GM18508 (cell line): ENCODE data around the gene MFRP.
"Not testable (repeated sequence)": the region's sequence is repeated elsewhere in the genome, so short reads cannot be mapped to it uniquely, and the experiment has no call there.

ENCODE experiments used
- ATAC-seq: cut with Tn5 transposase; IDR thresholded peaks from one replicate; pipeline ENCODE4 v1.9.1; 2021; ENCODE audit warnings: moderate number of reproducible peaks; ENCODE audit not compliant: insufficient read depth, unreplicated experiment

The MFRP gene

DNA sequence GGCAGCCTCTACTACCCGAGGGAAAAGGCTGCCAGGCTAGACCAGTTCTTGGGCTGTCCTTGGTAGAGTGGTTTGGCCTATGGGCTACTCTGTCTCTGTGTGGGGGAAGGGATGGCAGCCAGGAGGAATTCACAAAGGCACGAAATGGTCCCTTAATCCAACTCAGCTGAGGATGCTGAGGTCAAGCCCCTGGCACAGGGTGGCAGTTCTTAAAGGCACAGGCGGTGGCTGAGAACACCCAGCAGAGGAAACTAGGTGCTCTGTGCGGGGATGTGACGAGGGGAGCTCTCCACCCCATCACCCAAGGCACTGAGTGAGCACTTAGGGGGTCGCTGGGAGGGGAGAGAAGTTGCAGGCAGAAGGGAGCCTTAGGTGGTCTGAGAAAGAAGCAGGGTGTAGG lies at the start of gene MFRP:
TSS of gene MFRP (minus strand) at position 101 of the 400 bp plus-strand sequence. CDS start 192 bp downstream, outside the sequence.
- ATAC-seq, result no peak

GRCh38 chr11:119391275-119391674 lies 44.8 kb upstream of the MFRP start:
- ATAC-seq, result no peak

DNA sequence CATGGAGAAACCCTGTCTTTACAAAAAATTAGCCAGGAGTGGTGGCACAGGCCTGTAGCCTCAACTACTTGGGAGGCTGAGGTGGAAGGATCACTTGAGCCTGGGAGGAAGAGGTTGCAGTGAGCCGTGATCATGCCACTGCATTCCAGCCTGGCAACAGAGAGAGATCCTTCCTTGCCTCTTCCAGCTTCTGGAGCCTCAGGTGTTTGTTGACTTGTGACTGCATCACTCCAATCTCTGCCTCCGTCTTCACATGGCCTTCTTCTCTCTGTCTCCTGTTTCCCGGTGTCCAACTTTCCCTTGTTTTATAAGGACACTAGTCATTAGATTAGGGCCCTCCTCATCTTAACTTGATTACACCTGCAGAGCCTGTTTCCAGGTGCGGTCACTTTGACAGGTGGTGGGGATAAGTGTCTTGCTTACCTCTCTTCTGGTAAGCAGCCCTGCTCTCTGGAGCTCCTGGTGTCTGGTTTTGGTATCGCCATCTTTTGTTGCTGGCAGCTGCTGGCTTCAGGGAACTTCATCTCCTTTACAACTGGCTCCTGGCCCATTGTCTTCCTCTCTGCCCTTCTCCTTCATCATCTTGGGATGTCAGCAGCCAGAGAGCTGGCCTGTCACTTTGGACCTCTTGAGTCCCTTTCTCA lies 43.2 kb upstream of the MFRP start:
- no peak for ATAC-seq

DNA sequence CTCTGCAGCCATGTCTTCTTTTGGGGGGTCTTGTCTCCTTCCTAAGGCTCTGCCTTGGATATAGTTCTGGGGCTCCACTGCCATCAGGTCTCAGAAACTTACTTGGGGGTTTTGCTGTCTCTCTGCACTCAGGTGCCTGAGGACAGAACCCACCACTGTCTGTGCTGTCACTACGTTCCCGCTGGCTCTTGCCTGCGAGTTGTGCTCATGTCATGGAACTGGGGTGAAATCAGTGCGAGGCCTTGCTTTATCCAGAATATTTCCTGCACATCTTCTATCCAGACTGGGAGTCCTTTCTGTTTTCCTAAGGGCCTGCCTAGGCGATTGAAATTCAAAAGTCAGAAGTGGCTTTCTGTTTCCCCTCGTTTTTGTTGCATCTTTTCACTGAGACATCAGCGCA lies 41.6 kb upstream of the MFRP start:
- no peak for ATAC-seq

- no peak for ATAC-seq
These were observed 37.8 kb upstream of the MFRP start for GRCh38 chr11:119384332-119384731.

- not testable (repeated sequence) for ATAC-seq
These were observed 36.0 kb upstream of the MFRP start for GRCh38 chr11:119382513-119382912.

- no peak for ATAC-seq
These were observed 35.6 kb upstream of the MFRP start for GRCh38 chr11:119382101-119382500.

DNA sequence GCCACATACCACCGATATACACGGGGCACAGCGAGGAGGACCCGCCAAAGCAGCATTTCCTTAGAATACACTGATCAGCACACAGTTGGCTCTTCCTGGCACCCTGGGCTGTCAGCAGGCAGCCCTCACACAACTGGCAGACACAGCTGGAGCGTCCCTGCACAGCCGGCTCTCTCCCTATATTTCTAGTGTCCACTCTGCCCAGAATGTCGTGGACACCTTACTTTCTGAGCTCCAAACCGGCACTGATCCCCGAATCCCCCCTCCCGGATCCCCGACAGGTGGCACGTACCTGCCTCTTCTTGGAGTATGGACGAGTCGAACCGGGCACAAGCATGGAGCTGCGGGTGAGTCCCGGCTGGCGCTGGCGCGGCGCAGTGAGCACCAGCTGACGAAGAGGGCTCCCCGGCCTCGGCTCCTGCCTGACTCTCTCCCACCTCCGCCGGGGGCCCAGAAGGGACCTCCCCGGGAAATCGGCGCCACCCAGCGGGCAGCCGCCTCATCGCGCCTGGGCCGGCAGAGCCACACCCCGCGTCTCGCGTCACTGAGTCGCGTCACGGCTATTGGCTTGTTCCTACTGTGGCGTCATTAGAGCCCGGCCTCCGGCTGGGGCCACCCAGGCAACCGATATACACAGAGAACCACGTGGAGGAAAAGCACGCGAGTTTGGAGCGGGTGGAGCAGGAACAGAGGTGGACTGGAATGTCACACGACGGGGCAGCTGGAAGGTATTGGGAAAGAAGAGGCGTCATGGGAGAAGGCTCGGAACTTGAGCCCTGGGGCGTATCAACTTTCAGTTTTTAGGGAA lies 34.9 kb upstream of the MFRP start, which contains the start of gene USP2:
TSS of gene USP2 (minus strand) at position 510 of the 808 bp plus-strand sequence. CDS start 8,210 bp downstream, outside the sequence.
- ATAC-seq, result peak; percentile 78

GRCh38 chr11:119380827-119381180 lies 34.3 kb upstream of the MFRP start:
- ATAC-seq, result no peak

DNA sequence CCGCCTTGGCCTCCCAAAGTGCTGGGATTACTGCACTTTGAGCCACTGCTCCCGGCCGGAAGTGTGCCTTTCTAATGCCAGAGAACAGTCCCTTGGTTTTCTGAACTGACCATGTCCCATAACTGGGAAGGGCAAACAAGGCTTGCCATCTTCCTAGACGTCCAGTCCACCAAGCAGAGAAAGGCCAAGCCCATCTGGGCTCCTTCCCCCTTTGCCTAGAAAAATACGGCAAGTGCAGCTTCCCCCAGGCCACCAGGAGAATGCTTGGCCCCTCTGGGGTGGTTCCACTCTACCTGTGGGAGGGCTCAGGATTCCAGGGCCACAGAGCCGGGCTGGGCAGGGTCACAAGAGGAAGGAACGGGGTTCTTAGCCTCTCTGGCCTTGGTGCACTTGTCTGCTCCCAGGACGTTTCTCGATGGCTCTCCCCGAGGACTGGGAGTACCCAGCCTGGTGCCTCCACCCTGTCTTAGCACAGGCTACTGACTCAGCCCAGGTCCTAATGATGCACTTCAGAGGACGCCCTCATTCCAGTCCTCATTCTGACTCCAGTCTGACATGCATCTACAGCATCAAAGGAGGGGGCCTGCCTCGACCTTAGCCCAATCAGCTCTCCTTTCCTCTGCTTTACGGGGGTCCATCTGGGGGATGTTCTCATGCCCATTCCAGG lies 33.8 kb upstream of the MFRP start:
- no peak for ATAC-seq

GRCh38 chr11:119378851-119379465 lies 32.5 kb upstream of the MFRP start:
- no peak for ATAC-seq

GRCh38 chr11:119377961-119378667 lies 31.6 kb upstream of the MFRP start:
- no peak for ATAC-seq

DNA sequence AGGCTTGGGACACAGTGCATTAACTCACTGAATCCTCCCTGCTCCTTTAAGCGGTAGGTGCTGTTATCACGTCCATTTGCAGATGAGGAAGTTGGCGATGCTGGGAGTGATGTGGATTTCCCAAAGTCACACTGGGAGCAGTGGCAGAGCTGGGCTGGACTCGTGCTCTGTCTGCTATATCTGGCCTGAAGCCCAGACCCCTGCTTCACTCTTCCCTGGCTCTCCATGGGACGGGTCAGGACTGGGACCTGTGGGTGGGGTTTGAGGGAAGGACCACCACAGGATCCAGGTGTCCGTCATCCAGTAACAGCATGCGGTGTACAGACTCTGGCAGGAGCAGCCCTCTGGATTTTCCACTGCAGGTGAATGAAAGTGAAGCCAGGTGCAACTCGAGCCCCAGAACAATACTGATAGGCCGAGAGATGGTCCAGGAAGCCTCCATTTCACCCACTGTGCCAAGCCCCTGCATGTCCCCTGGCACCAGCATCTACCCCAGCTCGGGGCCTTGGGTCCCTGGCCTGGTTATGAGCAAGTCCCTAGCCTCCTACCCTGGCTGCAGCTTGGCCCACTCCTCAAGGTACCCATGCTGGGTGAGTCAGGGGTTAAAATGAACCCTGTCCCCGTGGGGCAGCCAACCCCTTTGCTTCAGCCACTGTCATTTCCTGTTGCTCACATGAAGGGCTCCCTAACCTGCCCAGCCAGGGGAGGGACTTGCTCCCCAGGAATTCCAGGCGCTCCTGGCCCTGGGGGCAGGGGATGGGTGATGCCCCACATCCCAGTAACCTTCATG lies 30.8 kb upstream of the MFRP start:
- no peak for ATAC-seq

DNA sequence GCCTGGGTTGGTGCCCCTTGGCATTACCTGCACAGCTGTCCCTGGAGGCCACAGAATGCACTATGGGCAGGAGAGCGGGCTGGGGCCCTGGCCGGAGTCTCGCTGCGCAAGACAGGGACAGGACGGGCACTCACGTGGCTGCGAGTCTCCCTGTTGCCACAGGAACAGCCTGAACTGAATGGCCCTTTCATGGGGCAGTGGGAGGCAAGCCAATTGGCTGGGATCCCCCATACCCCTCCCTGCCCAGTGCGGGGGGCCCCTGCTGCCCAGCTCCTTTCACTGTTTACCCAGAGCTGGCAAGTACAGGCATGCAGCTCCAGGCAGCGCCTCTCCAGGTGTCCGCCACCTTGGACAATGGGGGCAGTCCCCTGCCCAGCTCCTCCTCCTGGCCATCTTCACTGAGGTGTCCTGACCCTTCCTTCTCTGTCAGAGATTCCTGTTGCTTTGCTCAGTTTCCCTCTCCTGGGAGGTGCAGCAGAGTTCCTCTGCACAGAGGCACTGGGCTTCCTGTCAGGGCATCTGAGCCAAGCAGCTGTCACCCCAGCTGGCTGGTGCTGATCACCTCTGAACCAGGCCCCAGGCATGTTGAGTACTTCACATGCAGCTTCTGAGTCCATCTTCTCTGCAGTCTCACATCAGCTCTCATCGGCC lies 29.8 kb upstream of the MFRP start:
- no peak for ATAC-seq

DNA sequence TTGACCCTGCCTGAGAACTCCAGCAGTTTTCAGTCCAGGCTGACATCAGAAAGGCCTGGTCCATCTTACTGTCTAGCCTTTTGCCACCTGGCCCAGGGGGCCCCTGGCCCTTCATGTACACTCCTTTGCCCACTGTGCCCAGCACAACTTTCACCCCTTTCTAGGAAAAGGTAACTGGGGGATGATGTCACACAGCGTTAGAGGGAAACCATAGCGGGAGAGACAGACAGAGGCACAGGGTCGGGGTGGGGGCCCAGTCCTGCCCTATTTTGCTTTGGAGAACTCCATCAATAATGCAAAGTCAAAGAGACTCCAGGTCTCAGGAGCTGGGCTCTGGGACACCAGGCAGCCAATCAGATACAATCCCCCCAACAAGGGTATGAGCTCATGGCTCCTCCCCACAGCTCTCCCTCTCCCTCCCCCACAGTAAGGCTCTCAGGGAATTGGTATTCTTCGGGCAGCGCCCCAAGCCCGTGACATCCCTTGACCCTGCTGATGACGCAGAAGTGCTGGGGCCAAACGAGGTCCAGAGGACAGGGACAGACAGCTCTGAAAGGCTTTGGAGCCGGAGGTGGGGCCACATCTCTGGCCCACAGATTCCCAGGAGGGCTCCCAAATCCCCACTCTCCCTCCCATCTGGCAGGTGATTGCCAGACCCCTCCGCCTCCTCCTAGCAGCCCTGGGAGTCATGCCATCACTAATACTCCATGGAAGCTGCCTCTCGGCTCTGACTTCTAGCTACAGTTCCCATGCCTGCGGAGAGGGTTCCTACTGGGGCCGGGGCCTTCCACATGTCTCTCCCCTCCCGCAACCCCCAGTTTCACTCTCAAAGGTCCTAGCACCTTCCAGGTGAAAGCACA lies 29.1 kb upstream of the MFRP start:
- ATAC-seq, result no peak

- no peak for ATAC-seq
These were observed 28.3 kb upstream of the MFRP start for GRCh38 chr11:119374632-119375336.

GRCh38 chr11:119373921-119374631 lies 27.6 kb upstream of the MFRP start:
- ATAC-seq, result no peak
